PC-3 (cell line): ENCODE data around the gene TRIM26. TPM values are rescaled to one million over a fixed set of nuclear protein-coding genes. Genes with fewer than 3 reads are reported as not detected.

ENCODE experiments used
- ATAC-seq: fragments of 200-7000 bp; cut with Tn5 transposase; 2 replicates; pipeline ENCODE4 v1.9.1; 2020; ENCODE audit warnings: mild to moderate bottlenecking, moderate library complexity
- BruUV-seq: library from RNA; stranded (reverse); fragments of 400-500 nt; replicated peaks from 2 replicates; lab custom pipeline; 2021; lab: Mats Ljungman, UMichigan
- CTCF ChIA-PET: fragments of 300-600 bp; sonication (Branson Sonifier 250); formaldehyde crosslinking; loops from one replicate; lab custom pipeline; 2022; ENCODE audit warnings: antibody characterized with exemption; lab: Charles Lee
- POLR2A ChIA-PET: fragments of 300-600 bp; sonication (Branson Sonifier 250); formaldehyde crosslinking; loops from one replicate; lab custom pipeline; 2022; ENCODE audit warnings: antibody characterized with exemption; ENCODE audit not compliant: unreplicated experiment; lab: Charles Lee
- DNase-seq: peaks from one replicate; pipeline ENCODE4 v3.0.0-alpha.2; 2015
- H2AFZ ChIP-seq: fragments of 300-600 bp; sonication (generic); 2 replicates; pipeline ENCODE4 v1.6.0; 2016; ENCODE audit warnings: antibody characterized with exemption, low read length
- H3F3A ChIP-seq: fragments of 300-600 bp; sonication (generic); one replicate; pipeline ENCODE4 v1.6.0; 2017; ENCODE audit warnings: antibody characterized with exemption, low read length, control low read depth, mild to moderate bottlenecking; ENCODE audit not compliant: unreplicated experiment
- H3K27ac ChIP-seq: fragments of 300-600 bp; sonication (generic); 2 replicates; pipeline ENCODE4 v1.5.1; 2016; ENCODE audit warnings: mild to moderate bottlenecking, low read length
- H3K27me3 ChIP-seq: fragments of 300-600 bp; sonication (generic); 2 replicates; pipeline ENCODE4 v1.6.1; 2016; ENCODE audit warnings: low read length, mixed read lengths
- H3K36me3 ChIP-seq: fragments of 300-600 bp; sonication (generic); 2 replicates; pipeline ENCODE4 v1.6.1; 2016; ENCODE audit warnings: low read depth, mixed run types, low read length, mixed read lengths
- H3K4me1 ChIP-seq: fragments of 300-600 bp; sonication (generic); 2 replicates; pipeline ENCODE4 v1.5.1; 2016; ENCODE audit warnings: low read length; ENCODE audit not compliant: insufficient read depth
- H3K4me2 ChIP-seq: fragments of 300-600 bp; sonication (generic); 2 replicates; pipeline ENCODE4 v1.6.0; 2016; ENCODE audit warnings: low read length
- H3K4me3 ChIP-seq: fragments of 300-600 bp; sonication (generic); 2 replicates; pipeline ENCODE4 v1.5.1; 2016; ENCODE audit warnings: mild to moderate bottlenecking, low read length, mixed read lengths
- H3K79me2 ChIP-seq: fragments of 300-600 bp; sonication (generic); 2 replicates; pipeline ENCODE4 v1.6.1; 2017; ENCODE audit warnings: low read length, mixed read lengths
- H3K9ac ChIP-seq: fragments of 300-600 bp; sonication (generic); 2 replicates; pipeline ENCODE4 v1.6.0; 2016; ENCODE audit warnings: mild to moderate bottlenecking, low read length
- H3K9me2 ChIP-seq: fragments of 300-600 bp; sonication (generic); replicated peaks from 2 replicates; pipeline ENCODE4 v1.6.1; 2016; ENCODE audit warnings: mixed run types, low read length, mixed read lengths
- H3K9me3 ChIP-seq: fragments of 300-600 bp; sonication (generic); 2 replicates; pipeline ENCODE4 v1.6.1; 2016; ENCODE audit warnings: low read length, mixed read lengths
- H4K20me1 ChIP-seq: fragments of 300-600 bp; sonication (generic); 2 replicates; pipeline ENCODE4 v1.6.1; 2016; ENCODE audit warnings: low read length, mixed read lengths
- EZH2 ChIP-seq: fragments of 300-600 bp; sonication (generic); IDR thresholded peaks from one replicate; pipeline ENCODE4 v1.6.1; 2017; ENCODE audit warnings: antibody characterized with exemption, mild to moderate bottlenecking, low read length; ENCODE audit not compliant: unreplicated experiment
- EZH2phosphoT487 ChIP-seq: fragments of 300-600 bp; sonication (generic); IDR thresholded peaks from 2 replicates; pipeline ENCODE4 v1.6.1; 2018; ENCODE audit warnings: mild to moderate bottlenecking, antibody characterized with exemption, low read length, borderline replicate concordance
- intact Hi-C: fragments of 100-400 bp; cut with micrococcal nuclease; formaldehyde crosslinking; loops from 2 replicates; pipeline ENCODE4 v1.9.0; 2023
- total RNA-seq: library from RNA; depleted of rRNA; stranded (reverse); fragments of >200 nt; gene quantifications from 2 replicates; pipeline ENCODE4 v1.2.3, GENCODE V29; 2014
- TF ChIP-seq, protein P1 (sequence below): fragments of 300-600 bp; sonication (generic); conservative IDR thresholded peaks from 2 replicates; pipeline ENCODE4 v1.5.1; 2017; ENCODE audit warnings: antibody characterized with exemption, low read depth, mild to moderate bottlenecking, low read length

TRIM26 gene
- total RNA-seq, 1 experiment from 2014 or later = 48.1 TPM

- Histone ChIP-seq H2AFZ (no peak overlapping the region), H3K79me2 (no peaks in the 10 kb centered on the region), H3K4me1 (no peaks in the 10 kb centered on the region), H3K27me3 (peaks cover 10% of the 10 kb centered on the region; the same call in 1 of the 2 replicates), H3K9me2 (no peaks in the 10 kb centered on the region), H3K9ac (no peak overlapping the region), H3K27ac (no peak overlapping the region), H3K4me3 (no peak overlapping the region), H3K36me3 (no peaks in the 10 kb centered on the region), H4K20me1 (no peaks in the 10 kb centered on the region), H3F3A (no peaks in the 10 kb centered on the region), H3K4me2 (no peak overlapping the region), H3K9me3 (no peaks in the 10 kb centered on the region)
- ChIA-PET CTCF (no interaction called here), POLR2A (no interaction called here)
- intact Hi-C loops = no loop called here
- no peak for DNase-seq
- no TSS peak for BruUV-seq
- ATAC-seq = no peak
- TF ChIP-seq EZH2 = no peak
- TF ChIP-seq EZH2phosphoT487 = no peak
- TF ChIP-seq, protein P1, sequence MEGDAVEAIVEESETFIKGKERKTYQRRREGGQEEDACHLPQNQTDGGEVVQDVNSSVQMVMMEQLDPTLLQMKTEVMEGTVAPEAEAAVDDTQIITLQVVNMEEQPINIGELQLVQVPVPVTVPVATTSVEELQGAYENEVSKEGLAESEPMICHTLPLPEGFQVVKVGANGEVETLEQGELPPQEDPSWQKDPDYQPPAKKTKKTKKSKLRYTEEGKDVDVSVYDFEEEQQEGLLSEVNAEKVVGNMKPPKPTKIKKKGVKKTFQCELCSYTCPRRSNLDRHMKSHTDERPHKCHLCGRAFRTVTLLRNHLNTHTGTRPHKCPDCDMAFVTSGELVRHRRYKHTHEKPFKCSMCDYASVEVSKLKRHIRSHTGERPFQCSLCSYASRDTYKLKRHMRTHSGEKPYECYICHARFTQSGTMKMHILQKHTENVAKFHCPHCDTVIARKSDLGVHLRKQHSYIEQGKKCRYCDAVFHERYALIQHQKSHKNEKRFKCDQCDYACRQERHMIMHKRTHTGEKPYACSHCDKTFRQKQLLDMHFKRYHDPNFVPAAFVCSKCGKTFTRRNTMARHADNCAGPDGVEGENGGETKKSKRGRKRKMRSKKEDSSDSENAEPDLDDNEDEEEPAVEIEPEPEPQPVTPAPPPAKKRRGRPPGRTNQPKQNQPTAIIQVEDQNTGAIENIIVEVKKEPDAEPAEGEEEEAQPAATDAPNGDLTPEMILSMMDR = no peak
Measured at GRCh38 chr6:30147096-30147495, 66.1 kb downstream of the TRIM26 start.

DNA sequence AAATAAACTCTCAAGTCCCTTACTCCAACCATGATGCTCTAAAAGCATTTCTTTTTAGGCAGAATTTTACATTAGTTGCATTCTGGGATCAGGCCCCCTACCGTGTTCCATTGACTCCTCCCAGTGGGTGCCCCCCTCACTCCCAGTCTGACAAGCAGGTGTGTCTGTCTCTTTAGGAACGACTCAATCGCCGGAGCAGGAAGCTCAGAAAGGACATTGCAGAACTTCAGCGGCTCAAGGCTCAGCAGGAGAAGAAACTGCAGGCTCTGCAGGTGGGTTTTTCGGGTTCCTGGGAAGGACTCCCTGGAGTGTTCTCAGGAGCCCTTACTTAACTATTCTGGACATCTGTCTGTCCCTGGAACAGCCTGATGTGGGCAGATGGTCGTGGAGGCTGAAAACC is 67.4 kb downstream of the TRIM26 start:
- no peak overlapping the region for H3K9ac ChIP-seq
- H3K4me1 ChIP-seq = no peaks in the 10 kb centered on the region
- no peak overlapping the region for H3K27ac ChIP-seq
- no peaks in the 10 kb centered on the region for H3K79me2 ChIP-seq
- H2AFZ ChIP-seq = no peak overlapping the region
- no peak for ATAC-seq
- no peaks in the 10 kb centered on the region for H3F3A ChIP-seq
- H3K9me3 ChIP-seq = no peaks in the 10 kb centered on the region
- no peak overlapping the region for H3K4me3 ChIP-seq
- CTCF ChIA-PET = no interaction called here
- no TSS peak for BruUV-seq
- no peaks in the 10 kb centered on the region for H3K36me3 ChIP-seq
- intact Hi-C loops = no loop called here
- H3K9me2 ChIP-seq = no peaks in the 10 kb centered on the region
- no peak for DNase-seq
- POLR2A ChIA-PET = no interaction called here
- H4K20me1 ChIP-seq = no peaks in the 10 kb centered on the region
- H3K27me3 ChIP-seq = peaks cover 11% of the 10 kb centered on the region; the same call in 1 of the 2 replicates
- H3K4me2 ChIP-seq = no peak overlapping the region
- TF ChIP-seq EZH2phosphoT487 = no peak
- TF ChIP-seq EZH2 = no peak
- TF ChIP-seq, protein P1 = no peak

DNA sequence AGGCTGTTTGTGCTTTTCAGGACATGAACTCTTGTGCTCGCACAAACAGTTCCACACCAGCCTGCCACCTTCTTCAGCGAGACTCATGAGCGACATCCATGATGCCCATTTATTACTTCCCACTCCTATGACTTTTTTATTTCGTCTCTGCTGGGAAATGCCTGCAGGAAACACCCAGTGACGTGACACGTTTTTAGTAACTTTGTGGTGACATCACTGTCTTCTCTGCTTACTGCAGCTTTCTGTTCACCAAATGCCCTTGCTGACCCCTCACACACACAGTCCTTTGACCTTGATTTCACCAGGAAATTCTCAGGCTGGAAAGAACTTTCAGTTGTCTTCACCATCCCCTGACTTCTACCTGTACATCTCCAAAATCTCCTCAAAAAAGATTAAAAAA is 68.4 kb downstream of the TRIM26 start:
- intact Hi-C loops = no loop called here
- CTCF ChIA-PET = no interaction called here

More for the DNA sequence above, 68.4 kb downstream of the TRIM26 start:
- Histone ChIP-seq H3F3A (no peaks in the 10 kb centered on the region), H3K27me3 (peaks cover 11% of the 10 kb centered on the region; the same call in 1 of the 2 replicates), H3K9me2 (no peaks in the 10 kb centered on the region), H3K36me3 (no peaks in the 10 kb centered on the region), H3K9me3 (no peaks in the 10 kb centered on the region), H4K20me1 (no peaks in the 10 kb centered on the region), H3K4me3 (no peak overlapping the region), H3K79me2 (no peaks in the 10 kb centered on the region), H3K27ac (no peak overlapping the region), H3K9ac (no peak overlapping the region), H3K4me1 (no peaks in the 10 kb centered on the region), H2AFZ (no peak overlapping the region), H3K4me2 (no peak overlapping the region)
- POLR2A ChIA-PET = no interaction called here
- TF ChIP-seq, protein P1 = no peak
- TF ChIP-seq EZH2phosphoT487 (no peak), EZH2 (no peak)
- no TSS peak for BruUV-seq
- no peak for DNase-seq
- no peak for ATAC-seq
